Renal cortex interstitium (tissue), 11 donors: Measurements from ENCODE around the gene TMBIM6. TPM values are rescaled to one million over a fixed set of nuclear protein-coding genes. Genes with fewer than 3 reads are reported as not detected.

Experiments
- DNase-seq, 11 donors: peaks; one replicate each; pipeline ENCODE4 v3.0.0-alpha.2; 2013; ENCODE audit warnings: low read depth in 9 of 11, low spot score in 4 of 11; ENCODE audit errors: extremely low read depth in 1 of 11
- polyA plus RNA-seq, 3 donors: library from polyadenylated mRNA; unstranded; fragments of 120-200 nt; gene quantifications; one replicate each; pipeline ENCODE4 v1.2.1, GENCODE V29; 2013; ENCODE audit not compliant: insufficient read length in 3 of 3

TMBIM6 gene
- polyA plus RNA-seq, 3 donors, result 665 to 770 (median 739) TPM

DNA sequence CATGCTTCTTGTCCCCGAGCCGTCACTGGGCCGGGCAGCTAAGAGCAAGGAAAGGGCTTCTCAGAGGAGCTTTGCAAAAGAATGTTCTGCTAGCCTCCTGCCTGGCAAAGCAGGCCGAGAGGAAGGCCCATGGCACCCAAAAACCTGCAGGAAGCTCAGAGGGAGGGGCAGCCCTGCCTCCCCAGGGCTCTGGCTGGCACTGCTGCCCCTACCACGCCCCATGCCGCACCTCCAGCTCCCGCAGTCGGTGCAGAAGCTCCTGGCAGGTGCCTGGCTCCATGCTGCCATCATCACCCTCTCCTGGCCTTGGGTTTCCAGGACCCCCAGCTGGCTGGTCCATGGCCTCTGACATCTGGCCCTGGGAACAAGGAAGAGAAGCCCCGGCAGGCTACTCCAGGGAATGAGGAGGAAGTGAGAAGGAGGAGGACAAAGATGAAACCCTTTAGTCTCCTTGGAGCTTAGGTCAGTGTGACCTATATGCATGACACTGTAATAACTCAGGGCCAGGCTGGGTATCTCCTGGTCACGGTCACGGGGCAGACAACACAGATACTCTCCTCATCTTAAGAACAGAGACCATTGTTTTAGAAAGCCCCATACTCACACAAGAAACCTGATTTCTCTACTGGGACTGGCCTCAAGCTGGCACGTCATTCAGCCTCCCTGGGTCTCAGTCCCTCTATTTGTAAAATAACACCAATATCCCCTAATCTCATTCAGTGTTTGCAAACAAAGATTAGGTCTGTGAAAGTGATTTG lies 62.5 kb downstream of the TMBIM6 start:
- no peak for DNase-seq

DNA sequence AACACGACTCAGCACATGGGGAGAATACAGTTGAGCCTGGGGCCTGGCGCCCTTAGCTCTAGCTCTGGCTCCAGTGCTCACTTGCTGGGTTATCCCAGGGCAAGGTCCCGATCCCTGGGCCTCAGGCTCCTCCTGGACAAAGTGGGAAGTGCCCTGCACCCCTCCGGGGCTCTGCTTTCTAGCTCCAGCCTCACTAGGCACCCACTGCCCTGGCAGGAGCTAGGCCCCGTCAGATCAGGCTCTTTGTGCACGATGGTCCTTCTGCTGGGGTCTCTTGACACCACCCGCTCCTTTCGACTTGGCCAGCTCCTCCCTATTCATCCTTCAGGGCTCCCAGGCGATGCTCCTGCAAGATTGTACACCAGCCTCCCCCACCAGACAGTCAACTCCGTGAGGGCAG lies 63.5 kb downstream of the TMBIM6 start:
- DNase-seq, result no peak

DNA sequence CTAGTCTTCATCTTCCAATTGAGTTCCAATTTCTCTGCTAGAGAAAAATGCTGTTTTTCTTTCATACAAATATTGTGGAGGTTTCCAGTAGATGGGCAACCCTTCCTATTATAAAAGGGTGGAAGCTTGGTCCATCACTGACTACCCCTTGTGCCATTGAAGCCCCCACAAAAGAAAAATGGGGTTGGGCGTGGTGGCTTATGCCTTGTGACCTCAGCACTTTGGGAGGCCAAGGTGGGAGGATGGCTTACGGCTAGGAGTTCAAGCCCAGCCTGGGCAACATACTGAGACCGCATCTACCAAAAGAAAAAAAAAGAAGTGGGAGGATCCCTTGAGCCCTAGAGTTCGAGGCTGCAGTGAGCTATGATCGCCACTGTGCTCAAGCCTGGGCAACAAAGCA lies 64.1 kb downstream of the TMBIM6 start:
- DNase-seq, result no peak

DNA sequence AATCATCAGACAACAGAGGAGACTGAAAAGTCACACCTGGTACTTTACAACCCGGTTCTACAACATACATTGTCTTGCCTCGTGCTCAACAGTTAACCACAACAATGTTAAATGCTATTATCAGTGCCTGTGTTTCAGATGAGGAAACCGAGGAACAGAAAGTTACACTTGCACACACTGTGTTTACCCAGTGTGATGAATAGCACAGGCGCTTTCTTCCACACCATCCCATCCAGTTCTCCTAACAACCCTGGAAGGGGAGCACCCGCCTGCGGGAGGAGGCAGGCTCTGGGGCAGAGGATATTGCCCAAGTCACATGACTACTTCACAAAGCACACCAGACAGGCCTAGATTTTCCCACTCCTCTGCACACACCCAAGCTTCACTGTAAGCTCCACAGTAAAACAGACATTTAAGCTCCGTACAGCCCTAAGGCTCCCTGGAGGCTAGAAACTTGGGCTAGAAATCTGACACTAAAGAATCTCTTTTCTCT lies 65.0 kb downstream of the TMBIM6 start:
- no peak for DNase-seq

DNA sequence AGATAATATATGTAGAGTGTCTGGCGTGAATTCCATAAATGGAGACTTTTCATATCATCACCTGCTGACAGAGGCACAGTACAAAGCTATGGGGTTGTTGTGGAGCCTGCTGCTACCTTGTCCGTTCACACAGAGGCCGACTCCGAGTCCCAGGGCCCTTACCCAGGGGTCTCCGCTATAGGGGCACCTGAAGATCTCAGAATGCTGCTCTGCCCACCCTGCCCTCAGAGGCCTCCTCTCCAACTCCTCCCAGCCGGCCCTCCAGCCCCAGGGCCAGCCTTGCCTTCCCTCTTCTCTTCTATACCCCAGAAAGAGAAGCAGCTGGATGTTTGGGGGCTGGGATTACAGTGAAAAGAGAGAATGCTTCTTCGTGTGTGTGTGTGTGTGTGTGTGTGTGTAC lies 65.5 kb downstream of the TMBIM6 start:
- no peak for DNase-seq

DNA sequence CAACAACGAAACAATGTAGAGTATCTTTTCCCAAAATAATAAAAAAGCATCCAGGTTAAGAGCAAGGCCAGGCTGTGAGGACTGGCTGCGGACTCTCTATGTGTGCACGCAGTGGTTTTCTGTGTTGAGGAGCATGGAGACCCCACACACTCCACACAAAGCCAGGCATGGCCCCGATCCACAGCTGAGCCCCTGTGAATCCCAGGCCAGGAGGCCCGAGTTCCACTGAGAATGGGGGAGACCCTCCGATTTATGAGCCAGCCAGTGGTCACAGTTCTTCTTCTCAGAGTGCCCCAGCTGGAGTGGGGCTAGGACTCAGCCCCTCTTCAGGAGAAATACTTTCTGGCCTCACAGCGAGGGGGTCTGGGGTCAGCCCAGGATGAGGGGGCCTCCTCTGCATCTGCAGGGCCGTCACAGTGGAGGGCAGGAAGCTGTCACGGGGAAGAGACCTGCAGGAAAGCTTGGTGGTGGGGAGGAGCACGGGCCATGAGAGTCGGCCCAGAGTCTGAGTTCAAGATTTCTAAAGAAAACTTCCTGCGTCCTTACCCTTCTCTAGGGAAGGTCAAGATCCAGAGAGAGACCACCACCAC lies 66.7 kb downstream of the TMBIM6 start:
- DNase-seq, result no peak

DNA sequence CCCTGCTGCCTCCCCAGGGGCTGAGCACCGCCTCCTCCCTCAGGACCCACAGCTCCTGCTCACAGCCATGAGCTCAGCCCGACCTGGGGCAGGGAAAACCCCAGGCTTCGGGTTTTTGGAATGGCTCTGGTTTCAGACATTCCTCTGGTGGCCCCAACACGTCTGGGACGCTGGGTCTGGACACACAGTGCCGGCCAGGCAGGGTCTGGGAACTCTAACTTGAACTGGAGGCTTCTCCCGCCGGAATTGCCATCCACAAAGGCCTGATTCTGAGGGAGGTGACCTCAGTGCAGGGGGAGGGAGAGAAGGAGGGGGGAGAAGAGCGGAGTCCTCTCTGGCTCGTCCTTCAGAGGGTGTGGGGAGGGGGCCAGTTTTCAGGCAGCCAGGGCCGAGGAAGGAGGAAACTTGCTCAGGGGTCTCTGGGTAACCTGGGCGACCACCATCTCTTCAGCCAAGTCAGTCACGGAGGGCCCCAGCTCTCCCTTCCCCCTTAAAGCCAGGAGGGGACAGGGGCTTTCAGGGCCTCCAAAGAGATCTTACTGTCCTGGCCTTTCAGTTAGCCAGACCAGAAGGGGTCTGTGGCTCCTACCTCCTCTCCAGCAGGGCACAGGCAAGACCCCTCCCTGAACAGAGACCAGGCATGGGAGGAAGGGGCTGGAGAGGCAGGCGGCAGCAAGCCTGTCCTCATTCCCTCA lies 67.5 kb downstream of the TMBIM6 start:
- no peak for DNase-seq

DNA sequence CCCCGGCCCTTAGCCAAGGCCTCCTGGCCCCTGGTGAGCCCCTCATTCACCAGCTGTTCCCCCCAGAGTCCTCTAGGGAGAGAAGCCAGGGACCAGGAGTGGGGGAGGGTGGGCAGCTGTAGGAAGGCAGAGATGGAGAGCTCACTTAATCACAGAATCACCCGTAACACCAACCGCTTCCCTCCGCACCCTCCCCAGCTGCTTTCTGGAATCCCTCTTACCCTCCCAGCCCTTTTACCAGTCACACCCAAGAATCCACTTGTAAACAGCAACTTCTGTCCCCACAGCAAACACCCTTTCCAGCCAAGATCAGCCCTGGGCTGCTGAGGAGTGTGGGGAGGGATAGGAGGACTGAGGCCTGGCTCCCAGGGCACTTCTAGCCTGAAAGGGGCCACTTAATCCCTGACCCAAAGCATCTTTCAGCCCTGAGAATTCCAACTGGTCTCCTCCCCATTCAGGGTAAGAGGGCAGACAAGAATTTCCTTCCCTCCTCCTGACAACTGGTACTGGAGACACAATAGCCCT lies 68.1 kb downstream of the TMBIM6 start:
- no peak for DNase-seq

DNA sequence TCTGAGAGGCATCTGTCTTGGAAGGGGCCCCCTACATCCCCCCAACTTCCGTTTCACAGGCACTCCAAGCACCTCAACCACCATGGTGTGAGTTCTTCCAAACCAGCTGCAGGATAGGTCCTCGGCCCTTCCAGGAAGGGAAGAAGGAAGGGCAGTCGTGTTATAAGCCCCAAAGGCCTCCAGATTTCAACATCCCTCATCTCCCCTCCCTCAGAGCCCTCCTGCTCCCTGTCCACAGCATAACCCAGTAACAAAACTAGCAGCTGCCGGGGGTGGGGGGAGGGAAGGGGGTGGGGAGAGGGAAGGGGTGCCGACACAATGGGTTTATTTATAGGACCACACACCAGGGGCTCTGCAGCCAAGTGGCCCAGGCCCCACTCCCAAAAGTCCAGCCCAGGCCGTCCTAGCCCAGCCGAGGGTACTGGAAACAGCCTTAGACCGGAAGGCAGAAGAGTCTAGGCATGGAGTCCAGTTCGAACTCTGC lies 68.6 kb downstream of the TMBIM6 start:
- DNase-seq, result no peak

DNA sequence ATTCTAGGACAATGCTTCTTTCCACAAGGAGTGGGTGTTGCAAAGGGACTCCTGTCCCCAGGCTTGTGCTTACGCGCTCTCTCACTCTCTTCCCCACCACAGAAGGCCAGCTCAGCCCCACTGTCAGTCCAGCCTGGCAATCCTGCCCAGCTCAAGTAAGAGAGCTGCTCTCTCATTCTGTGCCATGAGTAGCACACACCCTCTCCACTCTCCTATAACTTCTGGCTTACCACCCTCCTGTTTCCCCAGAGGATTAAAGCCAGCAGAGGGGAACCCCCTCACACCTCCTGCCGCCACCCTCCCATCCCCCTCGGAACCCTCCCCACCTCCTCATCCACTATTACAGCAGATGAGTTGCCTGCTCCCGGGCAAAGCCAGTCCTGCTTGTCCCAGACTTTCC lies 69.8 kb downstream of the TMBIM6 start:
- no peak for DNase-seq

DNA sequence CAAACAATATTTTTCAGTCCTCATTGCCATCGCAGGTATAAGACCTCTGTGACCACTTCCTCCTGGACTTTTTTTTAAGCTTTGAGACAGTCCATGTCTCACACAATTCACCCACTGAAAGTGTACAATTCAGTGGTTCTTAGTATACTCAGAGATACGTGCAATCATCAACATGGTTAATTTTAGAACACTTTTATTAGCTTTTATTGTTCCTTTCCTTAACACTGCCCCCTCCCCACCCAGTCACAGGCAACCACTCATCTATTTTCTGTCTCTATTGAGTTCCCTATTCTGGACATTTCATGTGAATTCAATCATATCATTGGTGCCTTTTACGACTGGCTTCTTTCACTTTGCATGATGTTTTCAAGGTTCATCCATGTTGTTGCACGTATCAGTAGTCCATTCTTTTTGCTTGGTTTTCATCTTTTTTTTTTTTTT lies 70.6 kb downstream of the TMBIM6 start:
- DNase-seq, result no peak

DNA sequence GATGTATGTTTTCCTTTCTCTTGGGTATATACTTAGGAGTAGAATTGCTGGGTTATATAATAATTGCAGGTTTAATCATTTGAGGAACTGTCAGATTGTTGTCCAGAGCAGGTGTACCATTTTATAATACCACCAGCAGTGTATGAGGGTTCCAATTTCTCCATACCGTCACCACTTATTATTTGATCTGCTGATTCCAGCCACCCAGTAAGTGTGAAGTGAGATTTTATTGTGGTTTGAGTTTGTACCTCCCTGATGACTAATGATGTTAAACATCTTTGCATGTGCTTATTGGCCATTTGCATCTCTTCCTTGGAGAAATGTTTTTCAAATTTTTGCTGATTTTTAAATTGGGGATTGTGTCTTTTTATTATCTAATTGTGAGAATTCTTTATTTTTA lies 71.8 kb downstream of the TMBIM6 start:
- DNase-seq, result no peak

Other genes with a start within 250 kb of the TMBIM6 start
- 1 to 10 TPM; 3.8 to 6.1 (median 5.4) TPM for gene KCNH3, start 202.5 kb upstream of the TMBIM6 start, polyA plus RNA-seq
- gene MCRS1, start 173.4 kb upstream of the TMBIM6 start, polyA plus RNA-seq, result 10 to 100 TPM; 64.8 to 79.4 (median 67.7) TPM
- gene FAM186B, start 135.9 kb upstream of the TMBIM6 start, polyA plus RNA-seq, result 1 to 10 TPM in 2 of 3 donors, under 1 TPM in 1; 0.98 to 3.0 (median 1.1) TPM
- 10 to 100 TPM; 23.4 to 37.5 (median 27.1) TPM for gene PRPF40B, start 118.0 kb upstream of the TMBIM6 start, polyA plus RNA-seq
- gene FMNL3, start 34.2 kb upstream of the TMBIM6 start, polyA plus RNA-seq, result 10 to 100 TPM; 35.6 to 43.0 (median 35.7) TPM
- gene NCKAP5L, start 86.9 kb downstream of the TMBIM6 start, polyA plus RNA-seq, result 10 to 100 TPM; 14.7 to 23.3 (median 22.8) TPM
- 1 to 10 TPM; 7.2 to 9.0 (median 8.2) TPM for gene BCDIN3D, start 101.5 kb downstream of the TMBIM6 start, polyA plus RNA-seq
- gene FAIM2, start 162.3 kb downstream of the TMBIM6 start, polyA plus RNA-seq, result 1 to 10 TPM; 2.5 to 6.1 (median 5.6) TPM
- gene AQP2, start 209.2 kb downstream of the TMBIM6 start, polyA plus RNA-seq, result 100 to 1,000 TPM in 2 of 3 donors, 10 to 100 TPM in 1; 56.9 to 435 (median 117) TPM
- 1 to 10 TPM; 1.2 to 3.6 (median 1.7) TPM for gene AQP5, start 220.3 kb downstream of the TMBIM6 start, polyA plus RNA-seq
- gene AQP6, start 231.4 kb downstream of the TMBIM6 start, polyA plus RNA-seq, result 10 to 100 TPM; 16.1 to 27.6 (median 23.1) TPM